22Rv1 (cell line): ENCODE data around the gene SRP19.

Experiments
- ZFX ChIP-seq: fragments of 450-650 bp; IDR thresholded peaks from 2 replicates; pipeline ENCODE4 v1.6.1; 2017; ENCODE audit warnings: antibody characterized with exemption, borderline replicate concordance
- TF ChIP-seq, protein P1 (sequence below): fragments of 450-650 bp; IDR thresholded peaks from 2 replicates; pipeline ENCODE4 v1.5.1; 2017; ENCODE audit warnings: mild to moderate bottlenecking

DNA sequence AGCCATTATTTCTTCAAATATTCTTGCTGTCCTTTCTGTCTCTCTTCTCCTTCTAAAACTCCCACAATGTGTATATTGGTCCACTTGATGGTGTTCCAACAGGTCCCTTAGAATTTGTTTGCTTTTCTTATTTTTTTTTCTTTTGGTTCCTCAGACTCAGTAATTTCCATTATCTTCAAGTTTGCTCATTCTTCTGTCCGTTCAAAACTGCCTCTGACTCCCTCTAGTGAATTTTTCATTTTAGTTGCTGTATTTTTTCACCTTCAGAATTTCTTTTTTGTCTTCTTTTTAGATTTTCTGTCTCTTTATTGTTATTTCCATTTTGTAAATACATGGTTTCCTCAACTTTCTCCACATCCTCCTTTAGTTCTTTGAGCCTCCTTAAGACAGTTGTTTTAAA is 6.4 kb upstream of the SRP19 start:
- TF ChIP-seq, protein P1, sequence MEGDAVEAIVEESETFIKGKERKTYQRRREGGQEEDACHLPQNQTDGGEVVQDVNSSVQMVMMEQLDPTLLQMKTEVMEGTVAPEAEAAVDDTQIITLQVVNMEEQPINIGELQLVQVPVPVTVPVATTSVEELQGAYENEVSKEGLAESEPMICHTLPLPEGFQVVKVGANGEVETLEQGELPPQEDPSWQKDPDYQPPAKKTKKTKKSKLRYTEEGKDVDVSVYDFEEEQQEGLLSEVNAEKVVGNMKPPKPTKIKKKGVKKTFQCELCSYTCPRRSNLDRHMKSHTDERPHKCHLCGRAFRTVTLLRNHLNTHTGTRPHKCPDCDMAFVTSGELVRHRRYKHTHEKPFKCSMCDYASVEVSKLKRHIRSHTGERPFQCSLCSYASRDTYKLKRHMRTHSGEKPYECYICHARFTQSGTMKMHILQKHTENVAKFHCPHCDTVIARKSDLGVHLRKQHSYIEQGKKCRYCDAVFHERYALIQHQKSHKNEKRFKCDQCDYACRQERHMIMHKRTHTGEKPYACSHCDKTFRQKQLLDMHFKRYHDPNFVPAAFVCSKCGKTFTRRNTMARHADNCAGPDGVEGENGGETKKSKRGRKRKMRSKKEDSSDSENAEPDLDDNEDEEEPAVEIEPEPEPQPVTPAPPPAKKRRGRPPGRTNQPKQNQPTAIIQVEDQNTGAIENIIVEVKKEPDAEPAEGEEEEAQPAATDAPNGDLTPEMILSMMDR, result no peak
- TF ChIP-seq ZFX, result no peak
